ENCODE results near the gene ABCB8.

ABCB8 gene

GRCh38 chr7:151053751-151054150, 25.5 kb downstream of the ABCB8 start:
- DNase-seq (ENCODE audit: insufficient read length, low spot score): no peak
- no peak for FAIRE-seq

GRCh38 chr7:151056283-151056665, 28.0 kb downstream of the ABCB8 start:
- DNase-seq (ENCODE audit: insufficient read length, low spot score) (no peak), FAIRE-seq (no peak)

- FAIRE-seq: no peak
- DNase-seq (ENCODE audit: insufficient read length, low spot score): no peak
Observed at GRCh38 chr7:151056666-151057505, 28.6 kb downstream of the ABCB8 start.

- DNase-seq (ENCODE audit: insufficient read length, low spot score): peak; percentile 65
- FAIRE-seq: no peak
Observed at GRCh38 chr7:151057506-151057988, 29.3 kb downstream of the ABCB8 start, which contains the start of gene CDK5. Gene CDK5, minus strand, starts transcription at chr7:151057897. Its CDS starts 49 bp downstream, at chr7:151057848.

- DNase-seq (ENCODE audit: insufficient read length, low spot score) (peak; percentile 100), FAIRE-seq (peak; percentile 92)
Observed at GRCh38 chr7:151057989-151058780, 29.9 kb downstream of the ABCB8 start.

- DNase-seq (ENCODE audit: insufficient read length, low spot score): no peak
- FAIRE-seq: peak; percentile 78
Observed at GRCh38 chr7:151058781-151059366, 30.6 kb downstream of the ABCB8 start.

- DNase-seq (ENCODE audit: insufficient read length, low spot score) (peak; percentile 95), FAIRE-seq (peak; percentile 8)
Observed at GRCh38 chr7:151059367-151060112, 31.3 kb downstream of the ABCB8 start, which contains the start of gene SLC4A2. Gene SLC4A2, plus strand, starts transcription at chr7:151059589. Its CDS starts 2,399 bp downstream, at chr7:151061988.

- DNase-seq (ENCODE audit: insufficient read length, low spot score) (no peak), FAIRE-seq (no peak)
Observed at GRCh38 chr7:151060113-151060415, 31.8 kb downstream of the ABCB8 start.

GRCh38 chr7:151060416-151061212, 32.4 kb downstream of the ABCB8 start:
- DNase-seq (ENCODE audit: insufficient read length, low spot score): no peak
- no peak for FAIRE-seq

GRCh38 chr7:151061213-151062110, 33.2 kb downstream of the ABCB8 start:
- no peak for FAIRE-seq
- DNase-seq (ENCODE audit: insufficient read length, low spot score): no peak

- no peak for FAIRE-seq
- DNase-seq (ENCODE audit: insufficient read length, low spot score): no peak
Observed at GRCh38 chr7:151062111-151062398, 33.8 kb downstream of the ABCB8 start.

- DNase-seq (ENCODE audit: insufficient read length, low spot score) (no peak), FAIRE-seq (no peak)
Observed at GRCh38 chr7:151062399-151063211, 34.4 kb downstream of the ABCB8 start.

- FAIRE-seq (no peak), DNase-seq (ENCODE audit: insufficient read length, low spot score) (no peak)
Observed at GRCh38 chr7:151063212-151063561, 34.9 kb downstream of the ABCB8 start.

GRCh38 chr7:151064454-151064853, 36.2 kb downstream of the ABCB8 start:
- FAIRE-seq (no peak), DNase-seq (ENCODE audit: insufficient read length, low spot score) (no peak)

- no peak for DNase-seq (ENCODE audit: insufficient read length, low spot score)
- no peak for FAIRE-seq
Observed at GRCh38 chr7:151064993-151065392, 36.7 kb downstream of the ABCB8 start.

GRCh38 chr7:151065516-151065915, 37.3 kb downstream of the ABCB8 start:
- FAIRE-seq (no peak), DNase-seq (ENCODE audit: insufficient read length, low spot score) (no peak)

GRCh38 chr7:151066273-151066974, 38.2 kb downstream of the ABCB8 start:
- DNase-seq (ENCODE audit: insufficient read length, low spot score) (no peak), FAIRE-seq (no peak)

All from GM19239 (cell line).